ENCODE results near the gene SYTL5.

SYTL5 gene

GRCh38 chrX:38165023-38165422 is 158.7 kb downstream of the SYTL5 start:
- Histone ChIP-seq H3F3A (ENCODE audit: low read depth) (no peaks in the 10 kb centered on the region), H2AFZ (ENCODE audit: low read length) (peak overlapping the region; percentile 75), H3K4me3 (ENCODE audit: low read length, poor library complexity, severe bottlenecking) (no peak overlapping the region), H3K9me3 (ENCODE audit: insufficient read depth, low read depth, low read length) (no peaks in the 10 kb centered on the region), H3K27me3 (ENCODE audit: insufficient read depth, low read length, poor library complexity, severe bottlenecking) (no peaks in the 10 kb centered on the region), H4K20me1 (ENCODE audit: insufficient read depth, low read length, poor library complexity, severe bottlenecking) (no peaks in the 10 kb centered on the region), H3K4me2 (ENCODE audit: low read depth, low read length, poor library complexity, severe bottlenecking) (no peak overlapping the region), H3K36me3 (ENCODE audit: insufficient read depth, low read length) (no peaks in the 10 kb centered on the region), H3K79me2 (ENCODE audit: insufficient read depth, low read length) (no peaks in the 10 kb centered on the region), H3K9ac (ENCODE audit: low read depth, low read length, poor library complexity, severe bottlenecking) (no peak overlapping the region), H3K9me2 (replicated peaks; ENCODE audit: low read depth, low read length) (no peaks in the 10 kb centered on the region), H3K4me1 (ENCODE audit: insufficient read depth, low read length, poor library complexity, severe bottlenecking) (no peaks in the 10 kb centered on the region)
- TF ChIP-seq EZH2phosphoT487 (IDR thresholded peaks at IDR 0.05; ENCODE audit: borderline replicate concordance), result no peak
- TF ChIP-seq, protein P1, sequence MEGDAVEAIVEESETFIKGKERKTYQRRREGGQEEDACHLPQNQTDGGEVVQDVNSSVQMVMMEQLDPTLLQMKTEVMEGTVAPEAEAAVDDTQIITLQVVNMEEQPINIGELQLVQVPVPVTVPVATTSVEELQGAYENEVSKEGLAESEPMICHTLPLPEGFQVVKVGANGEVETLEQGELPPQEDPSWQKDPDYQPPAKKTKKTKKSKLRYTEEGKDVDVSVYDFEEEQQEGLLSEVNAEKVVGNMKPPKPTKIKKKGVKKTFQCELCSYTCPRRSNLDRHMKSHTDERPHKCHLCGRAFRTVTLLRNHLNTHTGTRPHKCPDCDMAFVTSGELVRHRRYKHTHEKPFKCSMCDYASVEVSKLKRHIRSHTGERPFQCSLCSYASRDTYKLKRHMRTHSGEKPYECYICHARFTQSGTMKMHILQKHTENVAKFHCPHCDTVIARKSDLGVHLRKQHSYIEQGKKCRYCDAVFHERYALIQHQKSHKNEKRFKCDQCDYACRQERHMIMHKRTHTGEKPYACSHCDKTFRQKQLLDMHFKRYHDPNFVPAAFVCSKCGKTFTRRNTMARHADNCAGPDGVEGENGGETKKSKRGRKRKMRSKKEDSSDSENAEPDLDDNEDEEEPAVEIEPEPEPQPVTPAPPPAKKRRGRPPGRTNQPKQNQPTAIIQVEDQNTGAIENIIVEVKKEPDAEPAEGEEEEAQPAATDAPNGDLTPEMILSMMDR (conservative IDR thresholded peaks at IDR 0.05; ENCODE audit: low read length), result no peak

GRCh38 chrX:38166478-38167083 is 160.2 kb downstream of the SYTL5 start:
- no peak overlapping the region for H3K4me3 ChIP-seq (ENCODE audit: low read length, poor library complexity, severe bottlenecking)
- H3K36me3 ChIP-seq (ENCODE audit: insufficient read depth, low read length), result no peaks in the 10 kb centered on the region
- no peaks in the 10 kb centered on the region for H3K79me2 ChIP-seq (ENCODE audit: insufficient read depth, low read length)
- H3K9me2 ChIP-seq (replicated peaks; ENCODE audit: low read depth, low read length), result no peaks in the 10 kb centered on the region
- H4K20me1 ChIP-seq (ENCODE audit: insufficient read depth, low read length, poor library complexity, severe bottlenecking), result no peaks in the 10 kb centered on the region
- no peaks in the 10 kb centered on the region for H3F3A ChIP-seq (ENCODE audit: low read depth)
- no peaks in the 10 kb centered on the region for H3K27me3 ChIP-seq (ENCODE audit: insufficient read depth, low read length, poor library complexity, severe bottlenecking)
- H3K4me1 ChIP-seq (ENCODE audit: insufficient read depth, low read length, poor library complexity, severe bottlenecking), result no peaks in the 10 kb centered on the region
- H3K4me2 ChIP-seq (ENCODE audit: low read depth, low read length, poor library complexity, severe bottlenecking), result no peak overlapping the region
- TF ChIP-seq, protein P1 (conservative IDR thresholded peaks at IDR 0.05; ENCODE audit: low read length), result peak; percentile 67
- TF ChIP-seq EZH2phosphoT487 (IDR thresholded peaks at IDR 0.05; ENCODE audit: borderline replicate concordance), result no peak
- no peaks in the 10 kb centered on the region for H3K9me3 ChIP-seq (ENCODE audit: insufficient read depth, low read depth, low read length)
- no peak overlapping the region for H2AFZ ChIP-seq (ENCODE audit: low read length)
- no peak overlapping the region for H3K9ac ChIP-seq (ENCODE audit: low read depth, low read length, poor library complexity, severe bottlenecking)

DNA sequence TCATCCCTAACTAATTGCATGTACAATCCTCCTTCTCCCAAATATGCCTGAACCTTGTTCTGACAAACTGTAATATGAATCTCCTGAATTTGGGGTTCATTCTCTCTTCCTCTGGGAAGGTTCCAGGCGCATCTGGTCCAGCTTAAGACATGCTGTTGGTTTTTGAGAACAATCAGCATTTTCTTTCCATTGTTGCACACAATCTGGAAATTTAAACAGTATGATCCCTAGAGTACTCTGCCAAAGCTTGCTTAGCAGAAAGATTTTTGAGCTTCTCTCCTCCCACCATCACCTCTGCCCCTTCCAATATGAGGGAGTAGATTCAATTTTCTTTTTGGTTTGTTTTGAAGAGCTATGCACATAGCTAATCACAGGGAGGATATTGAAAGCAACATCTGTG is 164.2 kb downstream of the SYTL5 start:
- H3K79me2 ChIP-seq (ENCODE audit: insufficient read depth, low read length), result no peaks in the 10 kb centered on the region
- H3K27me3 ChIP-seq (ENCODE audit: insufficient read depth, low read length, poor library complexity, severe bottlenecking), result no peaks in the 10 kb centered on the region
- H3K9me3 ChIP-seq (ENCODE audit: insufficient read depth, low read depth, low read length), result no peaks in the 10 kb centered on the region
- no peaks in the 10 kb centered on the region for H4K20me1 ChIP-seq (ENCODE audit: insufficient read depth, low read length, poor library complexity, severe bottlenecking)
- H3K4me2 ChIP-seq (ENCODE audit: low read depth, low read length, poor library complexity, severe bottlenecking), result no peak overlapping the region
- no peak overlapping the region for H2AFZ ChIP-seq (ENCODE audit: low read length)
- TF ChIP-seq EZH2phosphoT487 (IDR thresholded peaks at IDR 0.05; ENCODE audit: borderline replicate concordance), result no peak
- H3K9ac ChIP-seq (ENCODE audit: low read depth, low read length, poor library complexity, severe bottlenecking), result no peak overlapping the region
- H3K4me3 ChIP-seq (ENCODE audit: low read length, poor library complexity, severe bottlenecking), result no peak overlapping the region
- no peaks in the 10 kb centered on the region for H3K36me3 ChIP-seq (ENCODE audit: insufficient read depth, low read length)
- H3K4me1 ChIP-seq (ENCODE audit: insufficient read depth, low read length, poor library complexity, severe bottlenecking), result no peaks in the 10 kb centered on the region
- H3K9me2 ChIP-seq (replicated peaks; ENCODE audit: low read depth, low read length), result no peaks in the 10 kb centered on the region
- no peaks in the 10 kb centered on the region for H3F3A ChIP-seq (ENCODE audit: low read depth)

GRCh38 chrX:38172596-38172995 is 166.2 kb downstream of the SYTL5 start:
- Histone ChIP-seq H3K9me3 (ENCODE audit: insufficient read depth, low read depth, low read length) (no peaks in the 10 kb centered on the region), H3K4me3 (ENCODE audit: low read length, poor library complexity, severe bottlenecking) (no peak overlapping the region), H3K36me3 (ENCODE audit: insufficient read depth, low read length) (no peaks in the 10 kb centered on the region), H3K9ac (ENCODE audit: low read depth, low read length, poor library complexity, severe bottlenecking) (no peak overlapping the region), H3K4me1 (ENCODE audit: insufficient read depth, low read length, poor library complexity, severe bottlenecking) (no peaks in the 10 kb centered on the region), H3K9me2 (replicated peaks; ENCODE audit: low read depth, low read length) (no peaks in the 10 kb centered on the region), H4K20me1 (ENCODE audit: insufficient read depth, low read length, poor library complexity, severe bottlenecking) (no peaks in the 10 kb centered on the region), H2AFZ (ENCODE audit: low read length) (no peak overlapping the region), H3K27me3 (ENCODE audit: insufficient read depth, low read length, poor library complexity, severe bottlenecking) (no peaks in the 10 kb centered on the region), H3F3A (ENCODE audit: low read depth) (no peaks in the 10 kb centered on the region), H3K4me2 (ENCODE audit: low read depth, low read length, poor library complexity, severe bottlenecking) (no peak overlapping the region), H3K79me2 (ENCODE audit: insufficient read depth, low read length) (no peaks in the 10 kb centered on the region)
- TF ChIP-seq, protein P1 (conservative IDR thresholded peaks at IDR 0.05; ENCODE audit: low read length), result no peak
- TF ChIP-seq EZH2phosphoT487 (IDR thresholded peaks at IDR 0.05; ENCODE audit: borderline replicate concordance), result no peak

Data from Loucy (cell line).